HEK293 (cell line): Measurements from ENCODE around the gene GAK.

ENCODE experiments used
- ATF2 ChIP-seq: fragments of 450-650 bp; formaldehyde crosslinking; IDR thresholded peaks from 2 replicates; pipeline ENCODE4 v1.5.1; 2016; ENCODE audit warnings: missing biosample characterization, missing genetic modification characterization, low read depth
- CTCF ChIP-seq: fragments of 450-650 bp; formaldehyde crosslinking; IDR thresholded peaks from 2 replicates; pipeline ENCODE4 v1.5.1; 2016; ENCODE audit warnings: missing biosample characterization, missing genetic modification characterization
- ZFP37 ChIP-seq: fragments of 450-650 bp; formaldehyde crosslinking; IDR thresholded peaks from 2 replicates; pipeline ENCODE4 v1.5.1; 2016; ENCODE audit warnings: missing biosample characterization, missing genetic modification characterization
- ZNF274 ChIP-seq, 2 experiments: fragments of 200-500 bp in 1 of 2; fragments of 450-650 bp in 1 of 2; sonication (Bioruptor generic) in 1 of 2; formaldehyde crosslinking in 1 of 2; IDR thresholded peaks; 2 replicates each; pipeline versions ENCODE4 v1.5.1 to v1.6.1; 2014 to 2016; ENCODE audit warnings: borderline replicate concordance in 1 of 2, inconsistent platforms in 1 of 2, low read length in 1 of 2, missing biosample characterization in 1 of 2, missing genetic modification characterization in 1 of 2
- ZNF423 ChIP-seq: fragments of 450-650 bp; formaldehyde crosslinking; IDR thresholded peaks from 2 replicates; pipeline ENCODE4 v1.5.1; 2016; ENCODE audit warnings: missing biosample characterization, missing genetic modification characterization

- TF ChIP-seq CTCF (tag by site-specific recombination) (no peak), ZNF274 (IDR thresholded peaks at IDR 0.05; ENCODE audit: low read length) (no peak), ZNF274 (tag by site-specific recombination; IDR thresholded peaks at IDR 0.05; ENCODE audit: borderline replicate concordance) (no peak), ATF2 (tag by site-specific recombination) (no peak), ZNF423 (tag by site-specific recombination) (no peak), ZFP37 (tag by site-specific recombination) (no peak)
These were observed 49.5 kb downstream of the GAK start for GRCh38 chr4:882646-883045.
